Sigmoid colon (tissue), 7 donors: Measurements from ENCODE around the gene SPZ1. TPM values are rescaled to one million over a fixed set of nuclear protein-coding genes. Genes with fewer than 3 reads are reported as not detected.

ENCODE experiments used
- DNase-seq: peaks from one replicate; pipeline ENCODE4 v3.0.0-alpha.2; 2019
- H3K27ac ChIP-seq, 4 donors: fragments of 200-600 bp; sonication (generic); one replicate each; pipeline ENCODE4 v1.5.1; 2016 to 2019; ENCODE audit warnings: mild to moderate bottlenecking in 1 of 4
- H3K27me3 ChIP-seq, 3 donors: fragments of 200-600 bp; sonication (generic); one replicate each; pipeline ENCODE4 v1.5.1; 2019; ENCODE audit warnings: mild to moderate bottlenecking in 1 of 3
- H3K36me3 ChIP-seq, 4 donors: fragments of 200-600 bp; sonication (generic); one replicate each; pipeline ENCODE4 v1.5.1; 2016 to 2019
- H3K4me1 ChIP-seq, 4 donors: fragments of 200-600 bp; sonication (generic); one replicate each; pipeline ENCODE4 v1.5.1; 2017 to 2019
- H3K4me3 ChIP-seq, 4 donors: fragments of 200-600 bp; sonication (generic); one replicate each; pipeline ENCODE4 v1.5.1; 2017 to 2019; ENCODE audit warnings: mild to moderate bottlenecking in 2 of 4, moderate library complexity in 1 of 4
- H3K9me3 ChIP-seq, 4 donors: fragments of 200-600 bp in 3 of 4; sonication (generic) in 3 of 4; one replicate each; pipeline versions ENCODE4 v1.5.1 to v1.6.1; 2013 to 2019
- EP300 ChIP-seq, 4 donors: sonication (generic); formaldehyde crosslinking; IDR thresholded peaks; one replicate each; pipeline ENCODE4 v1.6.1; 2017; ENCODE audit warnings: antibody characterized with exemption in 4 of 4
- POLR2A ChIP-seq, 2 donors: fragments of 450-650 bp; IDR thresholded peaks; one replicate each; pipeline ENCODE4 v1.6.1; 2016; ENCODE audit warnings: antibody characterized with exemption in 2 of 2, mild to moderate bottlenecking in 2 of 2, moderate library complexity in 2 of 2
- POLR2AphosphoS5 ChIP-seq, 4 donors: sonication (generic); formaldehyde crosslinking; IDR thresholded peaks; one replicate each; pipeline ENCODE4 v1.6.1; 2017; ENCODE audit warnings: antibody characterized with exemption in 4 of 4
- WGBS, 2 donors: extraction: QIAGEN DNeasy Blood & Tissue Kit; methylation state at CpG; one replicate each; pipeline ENCODE4 v1.1.7; 2013; 5-methylcytosine and 5-hydroxymethylcytosine counted together
- intact Hi-C: fragments of 100-400 bp; cut with DNase I; formaldehyde crosslinking; loops from one replicate; pipeline ENCODE4 v1.15.1; 2023
- polyA plus RNA-seq, 3 donors: library from polyadenylated mRNA; stranded (reverse); fragments of 200-250 nt; gene quantifications; one replicate each; pipeline ENCODE4 v1.2.3, GENCODE V29; 2013
- total RNA-seq, 4 donors: library from RNA; depleted of rRNA; stranded (reverse); fragments of >200 nt; gene quantifications; one replicate each; pipeline ENCODE4 v1.1.0, GENCODE V29; 2016
- TF ChIP-seq, protein P1 (sequence below), 4 experiments: fragments of 450-650 bp in 3 of 4; fragments of 200-600 bp in 1 of 4; IDR thresholded peaks; one replicate each; pipeline ENCODE4 v1.5.1; 2016 to 2019; ENCODE audit warnings: antibody characterized with exemption in 4 of 4, mild to moderate bottlenecking in 3 of 4, moderate library complexity in 2 of 4
- donor health status: healthy with polysubstance abuse.
- donor health status: Bipolar disorder and iron deficiency.
- donor health status: healthy.

Gene SPZ1
- total and polyA plus RNA-seq, 7 donors, result not detected

DNA sequence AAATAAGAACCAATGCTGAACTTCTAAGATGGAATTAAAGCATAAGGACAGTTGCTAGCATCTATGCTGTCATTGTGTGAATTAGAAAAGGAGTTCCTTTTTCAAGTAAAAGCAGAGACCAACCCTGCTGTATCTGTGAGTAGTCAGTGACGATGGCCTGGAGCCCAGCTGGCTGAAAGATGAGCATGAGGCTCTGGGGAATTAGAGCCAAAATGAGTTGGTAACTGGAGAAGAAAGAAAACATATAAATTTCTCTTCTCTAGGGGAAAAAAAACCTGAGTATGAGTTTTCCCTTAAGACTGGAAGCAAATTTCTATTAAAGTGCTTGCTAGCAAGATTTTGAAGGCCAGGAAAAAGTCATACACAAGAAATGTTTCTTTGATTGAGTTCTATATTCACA is 1.6 kb upstream of the SPZ1 start:
- no peak for DNase-seq
- intact Hi-C loops, result no loop called here
- WGBS, 2 donors, result 57 to 89% methylated on average over 1 of the region's 1 CpG
- no peak for TF ChIP-seq POLR2AphosphoS5 (IDR thresholded peaks at IDR 0.05)
- TF ChIP-seq, protein P1, sequence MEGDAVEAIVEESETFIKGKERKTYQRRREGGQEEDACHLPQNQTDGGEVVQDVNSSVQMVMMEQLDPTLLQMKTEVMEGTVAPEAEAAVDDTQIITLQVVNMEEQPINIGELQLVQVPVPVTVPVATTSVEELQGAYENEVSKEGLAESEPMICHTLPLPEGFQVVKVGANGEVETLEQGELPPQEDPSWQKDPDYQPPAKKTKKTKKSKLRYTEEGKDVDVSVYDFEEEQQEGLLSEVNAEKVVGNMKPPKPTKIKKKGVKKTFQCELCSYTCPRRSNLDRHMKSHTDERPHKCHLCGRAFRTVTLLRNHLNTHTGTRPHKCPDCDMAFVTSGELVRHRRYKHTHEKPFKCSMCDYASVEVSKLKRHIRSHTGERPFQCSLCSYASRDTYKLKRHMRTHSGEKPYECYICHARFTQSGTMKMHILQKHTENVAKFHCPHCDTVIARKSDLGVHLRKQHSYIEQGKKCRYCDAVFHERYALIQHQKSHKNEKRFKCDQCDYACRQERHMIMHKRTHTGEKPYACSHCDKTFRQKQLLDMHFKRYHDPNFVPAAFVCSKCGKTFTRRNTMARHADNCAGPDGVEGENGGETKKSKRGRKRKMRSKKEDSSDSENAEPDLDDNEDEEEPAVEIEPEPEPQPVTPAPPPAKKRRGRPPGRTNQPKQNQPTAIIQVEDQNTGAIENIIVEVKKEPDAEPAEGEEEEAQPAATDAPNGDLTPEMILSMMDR (IDR thresholded peaks at IDR 0.05), result no peak
- TF ChIP-seq POLR2A (IDR thresholded peaks at IDR 0.05), result no peak
- TF ChIP-seq EP300 (IDR thresholded peaks at IDR 0.05), result no peak
- no peak overlapping the region for H3K4me3 ChIP-seq
- no peaks in the 10 kb centered on the region for H3K9me3 ChIP-seq
- no peaks in the 10 kb centered on the region for H3K36me3 ChIP-seq
- H3K27me3 ChIP-seq, result no peaks in the 10 kb centered on the region
- H3K4me1 ChIP-seq, result peaks cover 0 to 9% (median 0%) of the 10 kb centered on the region in 4 donors
- no peak overlapping the region for H3K27ac ChIP-seq

DNA sequence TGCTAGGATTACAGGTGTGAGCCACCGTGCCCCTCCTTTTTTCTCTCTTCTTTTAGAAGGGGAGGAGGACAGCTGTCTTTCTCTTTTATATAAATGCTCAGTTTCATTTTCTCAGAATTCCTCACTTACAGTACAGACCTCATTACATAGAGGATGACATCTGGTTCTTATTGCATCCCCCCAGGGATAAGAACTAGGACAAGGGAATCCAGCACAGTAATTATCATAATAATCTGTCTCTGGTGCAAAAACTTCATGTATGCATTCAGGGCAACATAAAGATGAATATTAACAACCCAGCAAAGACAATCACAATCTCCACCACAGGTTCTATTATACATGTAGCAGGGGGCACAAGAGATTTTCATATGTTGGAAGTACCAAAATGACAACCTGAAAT is 5.1 kb downstream of the SPZ1 start:
- Histone ChIP-seq H3K4me3 (no peak overlapping the region), H3K27me3 (no peaks in the 10 kb centered on the region), H3K4me1 (no peaks in the 10 kb centered on the region), H3K36me3 (no peaks in the 10 kb centered on the region), H3K9me3 (no peaks in the 10 kb centered on the region), H3K27ac (no peak overlapping the region)
- TF ChIP-seq POLR2A (IDR thresholded peaks at IDR 0.05) (no peak), POLR2AphosphoS5 (IDR thresholded peaks at IDR 0.05) (no peak), EP300 (IDR thresholded peaks at IDR 0.05) (no peak)
- TF ChIP-seq, protein P1 (IDR thresholded peaks at IDR 0.05), result no peak
- no peak for DNase-seq
- intact Hi-C loops, result no loop called here
- WGBS, 2 donors, result 75 to 83% methylated on average over 1 of the region's 1 CpG

DNA sequence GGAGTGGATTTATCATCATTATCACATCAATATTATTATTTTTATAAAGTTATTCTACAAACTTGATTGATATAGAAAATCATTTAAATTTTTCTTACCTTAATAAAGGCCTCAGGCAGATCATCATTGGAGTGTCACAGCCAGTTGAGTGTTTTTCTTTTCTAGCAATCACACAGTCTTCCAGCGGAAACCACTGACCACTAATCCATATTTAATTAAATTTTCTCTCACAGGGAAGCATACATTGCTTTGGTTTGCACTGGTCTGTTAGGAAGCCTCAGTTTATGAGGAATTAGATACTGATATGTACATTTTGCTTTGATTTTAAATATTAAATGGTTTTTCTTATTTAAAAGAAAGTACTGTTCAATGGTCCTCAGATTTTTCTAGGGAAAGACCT is 6.7 kb downstream of the SPZ1 start:
- TF ChIP-seq, protein P1 (IDR thresholded peaks at IDR 0.05), result no peak
- TF ChIP-seq EP300 (IDR thresholded peaks at IDR 0.05), result no peak
- no peak for TF ChIP-seq POLR2AphosphoS5 (IDR thresholded peaks at IDR 0.05)
- TF ChIP-seq POLR2A (IDR thresholded peaks at IDR 0.05), result no peak
- Histone ChIP-seq H3K27me3 (no peaks in the 10 kb centered on the region), H3K27ac (no peak overlapping the region), H3K4me3 (no peak overlapping the region), H3K36me3 (no peaks in the 10 kb centered on the region), H3K9me3 (no peaks in the 10 kb centered on the region), H3K4me1 (no peaks in the 10 kb centered on the region)
- DNase-seq, result no peak
- WGBS, 2 donors, result 36 to 45% methylated on average over 1 of the region's 1 CpG
- intact Hi-C loops, result no loop called here

DNA sequence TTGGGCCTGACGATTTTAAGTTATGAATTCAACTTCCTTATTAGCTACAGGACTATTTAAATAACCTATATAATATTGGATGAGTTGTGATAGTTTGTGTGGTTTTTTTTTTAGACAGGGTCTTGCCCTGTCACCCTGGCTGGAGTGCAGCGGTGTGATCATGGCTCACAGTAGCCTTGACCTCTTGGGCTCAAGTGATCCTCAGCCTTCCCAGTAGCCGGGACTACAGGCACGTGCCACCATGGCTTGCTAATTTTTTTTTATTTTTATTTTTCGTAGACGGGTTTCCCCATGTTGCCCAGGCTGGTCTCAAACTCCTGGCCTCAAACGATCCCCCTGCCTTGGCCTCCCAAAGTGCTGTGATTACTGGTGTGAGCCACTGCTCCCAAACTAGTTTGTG is 17.6 kb downstream of the SPZ1 start:
- no peak overlapping the region for H3K4me3 ChIP-seq
- H3K27ac ChIP-seq, result no peak overlapping the region
- DNase-seq, result no peak
- no peaks in the 10 kb centered on the region for H3K9me3 ChIP-seq
- 66 to 85% methylated on average over 7 of the region's 7 CpGs for WGBS, 2 donors
- intact Hi-C loops, result no loop called here
- H3K36me3 ChIP-seq, result no peaks in the 10 kb centered on the region
- H3K27me3 ChIP-seq, result no peaks in the 10 kb centered on the region
- TF ChIP-seq POLR2AphosphoS5 (IDR thresholded peaks at IDR 0.05), result no peak
- TF ChIP-seq, protein P1 (IDR thresholded peaks at IDR 0.05), result no peak
- TF ChIP-seq POLR2A (IDR thresholded peaks at IDR 0.05), result no peak
- no peak for TF ChIP-seq EP300 (IDR thresholded peaks at IDR 0.05)
- H3K4me1 ChIP-seq, result no peaks in the 10 kb centered on the region

DNA sequence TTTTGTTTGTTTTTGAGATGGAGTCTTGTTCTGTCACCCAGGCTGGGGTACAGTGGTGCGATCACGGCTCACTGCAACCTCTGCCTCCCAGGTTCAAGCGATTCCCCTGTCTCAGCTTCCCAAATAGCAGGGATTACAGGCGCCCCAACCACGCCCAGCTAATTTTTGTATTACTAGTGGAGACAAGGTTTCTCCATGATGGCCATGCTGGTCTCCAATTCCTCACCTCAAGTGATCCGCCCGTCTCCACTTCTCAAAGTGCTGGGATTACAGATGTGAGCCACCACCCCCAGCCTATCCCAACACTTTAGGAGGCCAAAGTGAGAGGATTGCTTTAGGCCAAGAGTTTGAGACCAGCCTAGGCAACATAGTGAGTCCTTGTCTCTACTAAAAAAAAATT is 19.3 kb downstream of the SPZ1 start:
- WGBS, 2 donors, result 89 to 98% methylated on average over 7 of the region's 7 CpGs
- H3K4me3 ChIP-seq, result no peak overlapping the region
- H3K27ac ChIP-seq, result no peak overlapping the region
- H3K36me3 ChIP-seq, result no peaks in the 10 kb centered on the region
- H3K27me3 ChIP-seq, result no peaks in the 10 kb centered on the region
- no peak for DNase-seq
- no peaks in the 10 kb centered on the region for H3K4me1 ChIP-seq
- TF ChIP-seq, protein P1 (IDR thresholded peaks at IDR 0.05), result no peak
- TF ChIP-seq EP300 (IDR thresholded peaks at IDR 0.05) (no peak), POLR2A (IDR thresholded peaks at IDR 0.05) (no peak), POLR2AphosphoS5 (IDR thresholded peaks at IDR 0.05) (no peak)
- H3K9me3 ChIP-seq, result no peaks in the 10 kb centered on the region
- intact Hi-C loops, result no loop called here
